GM21529 (cell line): ENCODE measurements around the gene SOX13.
"Not testable (repeated sequence)": the region's sequence is repeated elsewhere in the genome, so short reads cannot be mapped to it uniquely, and the experiment has no call there.

Experiments
- ATAC-seq: cut with Tn5 transposase; IDR thresholded peaks from one replicate; pipeline ENCODE4 v1.9.1; 2021; ENCODE audit not compliant: unreplicated experiment

Gene SOX13

DNA sequence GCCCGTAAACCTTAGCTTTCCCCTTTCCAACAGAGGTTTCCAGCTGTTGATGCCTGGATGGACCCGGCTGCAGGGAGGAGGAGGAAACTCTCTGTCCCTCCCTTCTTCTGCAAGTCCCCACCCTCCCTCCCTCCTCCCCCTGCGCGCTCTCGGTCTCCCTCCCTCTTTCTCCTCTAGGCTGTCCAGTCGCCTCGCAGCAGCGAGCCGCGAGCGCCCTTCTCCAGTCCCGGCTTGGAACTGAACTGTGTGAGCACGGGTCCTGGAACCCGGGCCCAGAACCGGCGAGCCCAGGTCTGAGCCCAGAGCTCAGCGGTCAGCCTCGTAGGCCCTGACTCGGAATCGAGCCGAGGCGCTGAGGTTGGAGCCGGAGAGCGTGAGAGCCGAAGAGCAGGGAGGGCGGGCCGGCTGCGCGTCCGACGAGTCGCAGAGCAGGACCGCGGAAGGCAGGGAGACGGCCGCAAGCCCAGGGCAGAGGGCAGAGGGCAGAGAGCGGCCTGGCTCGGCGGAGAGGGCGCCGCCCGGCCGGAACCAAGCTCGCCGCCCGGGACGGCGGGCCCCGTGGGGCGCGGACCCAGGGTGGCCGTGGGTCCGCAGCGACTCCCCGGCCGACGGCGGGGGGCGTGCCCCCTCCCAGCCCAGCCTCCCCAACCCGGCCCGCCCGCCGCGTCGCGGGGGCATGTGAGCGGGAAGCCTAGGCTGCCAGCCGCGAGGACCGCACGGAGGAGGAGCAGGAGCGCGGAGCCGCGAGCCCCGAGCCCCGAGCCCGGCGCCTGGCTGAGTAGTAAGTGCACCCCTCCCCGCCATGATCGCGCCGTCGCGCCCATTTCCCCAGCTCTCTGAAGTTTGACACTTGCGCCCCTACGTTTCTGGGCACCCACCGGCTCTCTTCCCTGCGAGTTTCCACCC, at the start of gene SOX13:
Gene SOX13, plus strand, starts transcription at position 185 of the 906 bp plus-strand sequence. CDS start 39,801 bp downstream, outside the sequence.
- no peak for ATAC-seq

DNA sequence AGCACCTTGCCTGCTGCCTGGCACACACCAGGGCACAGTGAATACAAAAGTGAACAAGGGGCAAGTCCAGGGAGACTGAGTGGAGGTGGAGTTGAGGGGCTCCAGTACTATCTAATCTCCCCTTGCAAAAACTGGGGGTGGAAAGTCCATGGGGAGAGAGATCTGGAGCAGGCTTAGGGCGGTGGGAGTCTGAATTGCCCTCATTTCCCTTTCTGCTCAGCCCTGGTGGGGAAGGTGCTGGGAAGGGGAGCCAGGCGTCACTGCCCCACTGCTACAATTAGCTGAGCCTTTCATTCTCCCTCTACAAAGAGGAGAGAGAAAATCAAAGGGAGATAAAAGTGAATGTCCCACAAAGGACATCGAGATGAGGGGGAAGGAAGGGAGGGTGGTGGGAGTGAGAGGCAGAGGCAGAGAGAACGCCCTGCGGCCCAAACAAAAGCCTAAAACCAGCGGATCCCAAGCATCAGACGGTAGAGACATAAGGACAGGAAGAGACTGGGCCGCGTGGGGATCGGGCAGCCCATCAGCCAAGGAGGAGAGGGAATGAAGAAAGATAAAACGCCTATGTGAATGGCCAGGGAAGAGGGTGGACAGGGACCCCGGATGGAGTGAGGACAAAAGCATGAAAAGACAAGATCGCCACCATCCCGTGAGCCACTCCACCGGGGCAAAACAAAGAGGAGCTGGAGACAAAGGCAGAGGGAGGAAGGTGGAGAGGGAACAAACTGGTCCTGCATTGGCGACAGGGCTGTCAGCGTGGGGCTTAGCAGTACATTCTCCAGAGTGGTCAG, 46.8 kb upstream of the SOX13 start:
- no peak for ATAC-seq

GRCh38 chr1:204027446-204027845, 45.5 kb upstream of the SOX13 start:
- ATAC-seq = no peak

GRCh38 chr1:204029016-204029415, 43.9 kb upstream of the SOX13 start:
- ATAC-seq = no peak

- ATAC-seq = no peak
These were observed 41.7 kb upstream of the SOX13 start for GRCh38 chr1:204031098-204031710.

- no peak for ATAC-seq
These were observed 40.2 kb upstream of the SOX13 start for GRCh38 chr1:204032642-204033235.

GRCh38 chr1:204033306-204033705, 39.6 kb upstream of the SOX13 start:
- no peak for ATAC-seq

DNA sequence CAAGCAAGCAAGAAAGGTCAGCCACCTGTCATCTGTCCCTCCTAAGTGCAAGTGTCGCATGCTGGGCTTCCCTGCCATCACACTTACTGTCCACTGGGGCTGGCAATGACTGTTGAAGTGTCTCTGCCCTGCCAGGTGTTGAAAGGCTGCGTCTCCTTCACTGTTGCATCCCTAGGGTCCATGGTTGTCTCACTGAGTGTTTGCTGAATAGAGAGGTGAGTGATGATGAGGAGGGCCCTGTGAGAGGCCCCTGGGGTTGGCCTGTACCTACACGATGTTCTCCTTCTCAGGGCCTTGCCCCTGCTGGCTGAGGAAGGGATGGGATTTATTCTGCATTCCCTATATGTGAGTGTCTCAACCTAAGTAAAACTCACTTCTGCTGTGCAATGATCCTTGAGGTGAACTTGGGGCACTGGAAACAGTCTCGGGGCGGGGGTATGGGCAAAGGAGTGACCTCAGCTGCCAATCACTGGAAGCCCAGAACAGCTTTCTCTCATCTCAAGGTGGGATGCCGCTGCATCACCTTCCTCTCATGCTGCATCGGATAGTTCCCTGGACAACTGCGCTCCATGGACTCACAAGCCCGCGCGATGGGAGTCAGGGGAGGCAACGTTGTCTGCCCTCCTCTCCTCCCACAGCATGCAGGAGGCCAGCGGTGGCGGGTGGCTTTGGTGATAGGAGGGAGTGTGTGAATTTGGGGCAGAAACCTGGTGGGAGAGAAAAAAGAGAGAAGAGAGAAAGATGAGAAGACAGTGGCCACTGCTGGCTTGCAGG, 35.8 kb upstream of the SOX13 start:
- no peak for ATAC-seq

DNA sequence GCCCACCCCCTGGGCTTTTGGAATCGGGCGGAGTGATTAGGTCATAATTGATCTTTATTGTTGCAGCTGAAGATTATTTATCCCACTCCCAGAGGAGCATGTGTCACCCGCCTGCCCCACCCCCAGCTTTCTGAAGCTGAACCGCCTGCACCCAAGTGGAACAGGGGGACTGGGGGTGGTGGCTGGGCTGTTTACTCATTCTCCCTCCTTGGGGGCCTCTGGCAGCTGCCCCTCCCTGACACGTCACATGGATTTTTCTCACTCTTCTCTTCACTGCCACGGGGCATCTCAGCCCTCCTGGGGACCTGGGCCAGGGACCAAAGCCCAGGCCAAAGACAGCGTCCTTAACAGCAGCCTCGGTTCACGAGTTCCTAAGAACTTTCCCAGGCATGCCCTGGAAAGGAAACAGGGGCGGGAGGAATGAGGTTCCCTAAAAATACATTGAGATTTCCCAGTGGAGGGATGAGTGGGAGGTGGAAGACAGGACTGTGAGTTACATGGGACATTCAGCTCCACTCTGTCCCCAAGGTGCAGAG, 31.6 kb upstream of the SOX13 start:
- ATAC-seq = no peak

GRCh38 chr1:204041803-204042505, 31.0 kb upstream of the SOX13 start:
- ATAC-seq = no peak

DNA sequence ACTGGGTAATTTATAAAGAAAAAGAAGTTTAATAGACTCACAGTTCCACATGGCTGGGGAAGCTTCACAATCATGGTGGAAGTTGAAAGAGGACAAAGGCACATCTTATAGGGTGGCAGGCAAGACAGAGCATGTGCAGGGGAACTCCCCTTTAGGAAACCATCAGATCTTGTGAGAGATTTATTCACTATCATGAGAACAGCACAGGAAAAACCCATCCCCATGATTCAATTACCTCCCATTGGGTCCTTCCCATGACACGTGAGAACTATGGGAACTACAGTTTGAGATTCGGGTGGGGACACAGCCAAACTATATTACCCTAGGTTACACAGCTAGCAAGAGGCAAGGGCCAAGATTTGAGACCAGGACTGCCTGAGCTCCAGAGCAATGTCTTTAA, 30.4 kb upstream of the SOX13 start:
- ATAC-seq = no peak

DNA sequence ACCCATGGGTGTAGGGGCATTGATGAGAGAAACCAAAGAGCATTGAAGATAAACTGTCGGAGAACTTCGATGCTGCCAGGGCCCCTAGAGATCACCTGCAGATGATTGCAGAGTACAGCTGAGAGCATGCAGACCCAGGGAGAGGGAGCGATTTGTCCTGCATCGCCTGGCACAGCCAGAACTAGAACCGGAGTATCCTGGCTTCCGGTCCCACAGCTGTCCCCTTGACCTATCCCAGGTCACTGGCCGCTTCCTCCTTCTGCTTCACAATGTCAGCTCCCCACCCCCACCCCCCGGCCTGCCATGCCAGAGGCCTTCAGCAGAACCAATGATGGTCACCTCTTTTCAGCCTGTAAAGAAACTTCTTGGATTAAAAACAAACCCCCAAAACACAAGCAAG, 29.2 kb upstream of the SOX13 start:
- no peak for ATAC-seq

DNA sequence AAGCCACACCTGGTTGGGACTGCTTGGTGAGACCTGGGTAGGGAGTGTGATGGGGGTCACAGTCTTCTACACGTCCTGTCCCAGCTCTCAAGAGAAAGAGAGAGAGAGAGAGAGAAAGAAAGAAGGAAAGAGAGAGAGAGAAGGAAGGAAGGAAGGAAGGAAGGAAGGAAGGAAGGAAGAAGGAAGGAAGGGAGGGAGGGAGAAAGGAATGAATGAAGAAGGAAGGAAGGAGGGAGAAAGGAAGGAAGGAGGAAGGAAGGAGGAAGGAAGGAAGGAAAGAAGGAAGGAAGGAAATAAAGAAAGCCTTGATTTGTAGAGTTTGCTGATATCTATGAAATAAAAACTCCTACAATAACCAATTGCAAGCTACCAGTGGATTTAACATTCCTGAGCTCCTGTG, 28.5 kb upstream of the SOX13 start:
- no peak for ATAC-seq

- ATAC-seq = no peak
These were observed 27.5 kb upstream of the SOX13 start for GRCh38 chr1:204045430-204045829.

DNA sequence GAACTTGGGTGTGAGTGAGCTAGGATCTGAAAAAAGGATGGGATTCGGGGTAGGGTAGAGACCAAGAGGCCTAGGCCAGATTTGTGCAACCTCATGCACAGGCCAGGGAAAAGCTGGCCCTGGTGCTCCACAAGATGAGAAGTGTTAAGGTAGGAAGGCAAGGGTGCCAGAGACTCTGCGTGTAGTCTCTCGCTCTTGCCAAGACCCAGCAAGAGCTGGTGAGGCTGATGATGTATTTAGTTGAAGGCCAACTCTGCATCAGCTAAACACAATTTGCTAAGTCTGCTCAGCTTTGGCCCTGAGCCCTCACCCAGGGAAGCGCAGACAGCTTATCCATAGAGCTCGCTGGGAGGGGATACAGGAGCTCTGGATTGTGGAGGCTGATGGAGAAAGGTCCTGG, 26.6 kb upstream of the SOX13 start:
- ATAC-seq = no peak

DNA sequence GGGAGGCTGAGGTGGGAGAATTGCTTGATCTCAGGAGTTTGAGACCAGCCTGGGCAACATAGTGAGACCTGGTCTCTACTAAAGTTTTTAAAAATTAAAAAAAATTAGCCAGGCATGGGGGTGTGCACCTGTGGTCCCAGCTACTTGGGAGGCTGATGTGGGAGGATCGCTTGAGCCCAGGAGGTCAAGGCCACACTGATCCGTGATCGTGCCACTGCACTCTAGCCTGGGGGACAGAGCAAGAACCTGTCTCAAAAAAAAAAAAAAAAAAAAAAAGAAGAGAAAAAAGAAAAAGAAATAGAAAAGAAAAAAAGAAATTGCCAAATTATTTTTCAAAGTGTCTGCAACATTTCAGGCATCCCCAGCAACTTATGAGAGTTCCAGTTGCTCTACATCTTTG, 24.1 kb upstream of the SOX13 start:
- not testable (repeated sequence) for ATAC-seq

GRCh38 chr1:204051258-204051657, 21.7 kb upstream of the SOX13 start:
- no peak for ATAC-seq

DNA sequence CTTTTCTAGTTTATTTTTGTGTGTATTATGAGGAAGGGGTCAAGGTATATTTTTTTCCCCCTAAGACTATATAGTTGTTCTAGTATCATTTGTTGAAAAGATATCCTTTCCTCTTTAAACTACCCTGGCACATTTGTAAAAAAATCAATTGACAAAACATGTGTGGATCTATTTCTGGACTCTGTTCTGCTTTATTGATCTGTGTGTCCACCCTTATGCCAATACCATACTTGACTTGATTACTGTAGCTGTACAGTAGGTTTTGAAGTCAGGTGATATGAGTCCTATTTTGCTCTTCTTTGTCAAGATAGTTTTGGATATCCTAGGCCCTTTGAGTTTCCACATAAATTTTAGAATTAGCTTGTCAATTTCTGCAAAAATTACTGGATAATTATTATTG, 21.2 kb upstream of the SOX13 start:
- no peak for ATAC-seq

- no peak for ATAC-seq
These were observed 19.0 kb upstream of the SOX13 start for GRCh38 chr1:204053893-204054292.

DNA sequence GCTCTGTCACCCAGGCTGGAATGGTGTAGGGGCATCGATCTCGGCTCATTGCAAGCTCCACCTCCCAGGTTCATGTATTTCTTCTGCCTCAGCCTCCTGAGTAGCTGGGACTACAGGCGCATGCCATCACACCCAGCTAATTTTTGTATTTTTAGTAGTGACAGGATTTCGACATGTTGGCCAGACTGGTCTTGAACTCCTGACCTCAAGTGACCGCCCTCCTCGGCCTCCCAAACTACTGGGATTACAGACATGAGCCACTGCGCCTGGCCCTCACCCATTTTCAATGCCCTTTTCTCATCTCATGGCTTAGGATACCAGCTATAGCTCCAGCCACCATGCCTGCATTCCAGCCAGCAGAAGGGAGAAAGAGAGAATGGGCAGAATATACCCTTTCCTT, 12.9 kb upstream of the SOX13 start:
- ATAC-seq = no peak
